Middle frontal gyrus (tissue), 1 donor: ENCODE results near the gene PXMP2.
"Not testable (repeated sequence)": the region's sequence is repeated elsewhere in the genome, so short reads cannot be mapped to it uniquely, and the experiment has no call there.

ENCODE experiments used
- DNase-seq: peaks from one replicate; pipeline ENCODE4 v3.0.0-alpha.2; 2015; ENCODE audit warnings: low spot score; ENCODE audit errors: extremely low spot score

Gene PXMP2

DNA sequence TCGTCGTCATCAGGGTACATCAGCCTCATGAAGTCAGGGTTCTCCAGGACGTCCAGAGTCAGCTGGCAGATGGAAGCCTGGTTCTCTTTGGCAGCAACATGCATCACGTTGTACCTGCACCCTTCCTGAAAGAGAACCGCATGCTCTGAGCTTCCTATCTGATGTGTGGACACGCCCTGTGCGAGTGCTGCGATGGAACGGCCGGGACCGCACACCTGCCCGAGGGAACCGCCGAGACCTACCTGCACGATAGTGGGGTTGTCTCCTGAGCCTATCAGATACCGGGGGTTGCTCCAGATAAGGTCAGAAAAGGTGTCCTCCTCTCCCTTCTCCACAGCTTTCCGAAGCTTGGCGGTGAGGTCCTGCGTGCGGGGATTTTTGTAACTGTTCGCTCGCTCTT, 60.5 kb downstream of the PXMP2 start:
- DNase-seq, result no peak

DNA sequence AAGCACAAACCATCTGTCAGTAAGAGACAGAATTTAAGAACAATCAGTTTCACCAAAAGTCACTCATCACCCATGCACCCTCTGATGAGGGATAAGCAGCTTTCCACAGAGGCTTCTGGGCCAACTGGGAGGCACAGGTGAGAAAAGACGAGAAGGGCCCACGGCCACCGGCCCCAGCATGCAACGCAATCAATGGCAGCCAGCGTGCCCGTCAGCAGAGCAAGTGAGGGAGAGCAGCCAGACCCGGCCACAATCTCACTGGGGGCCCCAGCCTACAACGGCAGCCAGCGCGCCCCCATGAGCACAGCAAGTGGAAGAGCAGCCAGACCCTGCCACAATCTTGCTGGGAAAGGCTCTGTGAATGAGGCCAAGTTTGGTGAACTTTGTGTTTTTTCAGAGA, 60.9 kb downstream of the PXMP2 start:
- no peak for DNase-seq

DNA sequence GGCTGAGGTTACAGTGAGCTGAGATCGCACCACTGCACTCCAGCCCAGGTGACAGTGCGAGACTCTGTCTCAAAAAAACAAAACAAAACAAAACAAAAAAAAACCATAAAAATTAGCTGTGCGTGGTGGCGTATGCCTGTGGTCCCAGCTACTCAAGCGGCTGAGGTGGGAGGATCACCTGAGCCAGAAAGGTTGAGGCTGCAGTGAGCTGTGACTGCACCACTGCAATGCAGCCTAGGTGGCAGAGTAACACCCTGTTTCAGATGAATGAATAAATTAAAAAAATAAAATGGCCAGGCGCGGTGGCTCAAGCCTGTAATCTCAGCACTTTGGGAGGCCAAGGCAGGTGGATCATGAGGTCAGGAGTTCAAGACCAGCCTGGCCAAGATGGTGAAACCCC, 66.3 kb downstream of the PXMP2 start:
- DNase-seq, result not testable (repeated sequence)

DNA sequence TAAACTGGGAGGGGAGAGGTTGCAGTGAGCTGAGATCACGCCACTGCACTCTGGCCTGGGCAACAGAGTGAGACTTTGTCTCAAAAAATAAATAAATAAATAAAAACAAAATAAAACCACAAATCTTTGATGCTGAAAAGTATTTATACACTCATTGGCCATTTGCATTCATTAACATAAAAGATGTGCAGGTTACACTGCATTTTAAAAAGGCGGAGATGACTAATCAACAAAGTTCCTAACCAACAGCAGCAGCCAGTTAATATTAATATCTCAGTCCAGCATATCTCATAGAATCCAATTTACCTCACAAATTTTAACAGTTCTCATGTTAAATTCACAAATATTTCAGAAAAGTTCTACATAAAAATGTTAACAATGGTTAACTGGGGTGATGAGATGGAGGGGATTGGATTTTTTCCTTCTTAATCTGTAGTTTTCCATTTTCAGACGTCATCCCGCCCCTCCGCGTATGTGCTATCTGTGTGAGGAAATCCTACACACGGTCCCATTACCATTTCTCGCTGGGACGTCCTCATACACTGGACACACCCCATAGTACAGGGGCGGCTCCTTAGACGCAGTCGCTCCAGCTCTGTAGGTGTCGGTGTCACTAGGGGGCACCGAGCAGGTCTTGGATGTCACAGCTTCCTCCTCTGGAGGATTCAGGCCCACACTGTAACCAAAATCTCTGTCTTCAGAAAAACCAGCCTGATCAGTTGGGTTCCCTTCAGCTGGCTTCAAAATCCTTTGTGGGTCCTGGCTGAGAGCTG, 67.0 kb downstream of the PXMP2 start:
- no peak for DNase-seq
